Adrenal gland (tissue), 12 donors: Measurements from ENCODE around the gene ACTL10. TPM values are rescaled to one million over a fixed set of nuclear protein-coding genes. Genes with fewer than 3 reads are reported as not detected.

Source experiments
- DNase-seq, 7 donors: peaks; one replicate each; pipeline ENCODE4 v3.0.0-alpha.2; 2019 to 2020
- H3K27ac ChIP-seq, 5 donors: fragments of 200-600 bp; sonication (generic) in 4 of 5; 1 replicate in 3 of 5; 2 replicates in 2 of 5; pipeline versions ENCODE4 v1.5.1 to v1.8.0; 2016 to 2020; ENCODE audit warnings: mild to moderate bottlenecking in 1 of 5
- H3K27me3 ChIP-seq: fragments of 200-600 bp; 2 replicates; pipeline ENCODE4 v1.8.0; 2021
- H3K36me3 ChIP-seq, 2 donors: fragments of 200-600 bp; replicated peaks in 1 of 2; 1 replicate in 1 of 2; 2 replicates in 1 of 2; pipeline versions ENCODE4 v1.5.1 to v1.8.0; 2018 to 2022
- H3K4me1 ChIP-seq, 2 donors: fragments of 200-600 bp; replicated peaks in 1 of 2; 1 replicate in 1 of 2; 2 replicates in 1 of 2; pipeline versions ENCODE4 v1.5.1 to v1.8.0; 2018 to 2021
- H3K4me3 ChIP-seq, 4 donors: fragments of 200-600 bp; sonication (generic) in 3 of 4; one replicate each; pipeline ENCODE4 v1.5.1; 2016 to 2018
- H3K9me3 ChIP-seq, 3 donors: fragments of 200-600 bp; sonication (generic) in 1 of 3; replicated peaks in 1 of 3; 1 replicate in 2 of 3; 2 replicates in 1 of 3; pipeline versions ENCODE4 v1.5.1 to v1.8.0; 2016 to 2021
- CTCF ChIP-seq, 6 experiments: fragments of 450-650 bp in 4 of 6; fragments of 200-600 bp in 2 of 6; sonication (generic) in 1 of 6; IDR thresholded peaks; 1 replicate in 5 of 6; 2 replicates in 1 of 6; pipeline versions ENCODE4 v1.5.1 to v1.8.0; 2016 to 2021; ENCODE audit warnings: antibody characterized with exemption in 6 of 6, mild to moderate bottlenecking in 2 of 6, moderate library complexity in 1 of 6
- POLR2A ChIP-seq, 2 donors: fragments of 450-650 bp; IDR thresholded peaks; one replicate each; pipeline ENCODE4 v1.6.1; 2017; ENCODE audit warnings: antibody characterized with exemption in 2 of 2, mild to moderate bottlenecking in 2 of 2, moderate library complexity in 1 of 2
- WGBS, 4 donors: extraction: QIAGEN DNeasy Blood & Tissue Kit in 2 of 4; methylation state at CpG; one replicate each; pipeline versions ENCODE4 v1.1.5 to v1.1.7; 2013 to 2017; 5-methylcytosine and 5-hydroxymethylcytosine counted together
- intact Hi-C, 2 donors: fragments of 100-400 bp; cut with DNase I; formaldehyde crosslinking; loops; one replicate each; pipeline versions ENCODE4 v1.14.1 to v1.15.0; 2022 to 2023
- polyA plus RNA-seq, 3 donors: library from polyadenylated mRNA; stranded (reverse); fragments of 200-250 nt in 2 of 3; fragments of 350-450 nt in 1 of 3; fragmentation: Illumina TruSeq in 1 of 3; extraction: RNeasy Lipid Tissue Mini Kit (QIAGEN cat#74804) in 1 of 3; gene quantifications; one replicate each; pipeline ENCODE4 v1.2.3, GENCODE V29; 2013 to 2014
- total RNA-seq, 9 donors: library from RNA; depleted of rRNA in 4 of 9; stranded (reverse); fragments of >200 nt in 4 of 9; fragments of 120-200 nt in 1 of 9; fragmentation: NEBNext Ultra II Directional in 1 of 9; extraction: Animal tissue kit (Norgen Biotek cat#: 25700) in 1 of 9; gene quantifications; one replicate each; pipeline versions ENCODE4 v1.1.0 to v1.2.4, GENCODE V29; 2013 to 2023
- donor health status: healthy with polysubstance abuse.
- donor health status: Bipolar disorder and iron deficiency.
- donor health status: DM: yes; HTN: yes; CAD: no.
- donor health status: DM: no; HTN: no; CAD: no.
- donor health status: DM: no; HTN: no; CAD: no.
- donor health status: DM: yes; HTN: yes; CAD: no.

Gene ACTL10
- total and polyA plus RNA-seq, 12 donors: 0.18 to 3.1 (median 0.58) TPM

DNA sequence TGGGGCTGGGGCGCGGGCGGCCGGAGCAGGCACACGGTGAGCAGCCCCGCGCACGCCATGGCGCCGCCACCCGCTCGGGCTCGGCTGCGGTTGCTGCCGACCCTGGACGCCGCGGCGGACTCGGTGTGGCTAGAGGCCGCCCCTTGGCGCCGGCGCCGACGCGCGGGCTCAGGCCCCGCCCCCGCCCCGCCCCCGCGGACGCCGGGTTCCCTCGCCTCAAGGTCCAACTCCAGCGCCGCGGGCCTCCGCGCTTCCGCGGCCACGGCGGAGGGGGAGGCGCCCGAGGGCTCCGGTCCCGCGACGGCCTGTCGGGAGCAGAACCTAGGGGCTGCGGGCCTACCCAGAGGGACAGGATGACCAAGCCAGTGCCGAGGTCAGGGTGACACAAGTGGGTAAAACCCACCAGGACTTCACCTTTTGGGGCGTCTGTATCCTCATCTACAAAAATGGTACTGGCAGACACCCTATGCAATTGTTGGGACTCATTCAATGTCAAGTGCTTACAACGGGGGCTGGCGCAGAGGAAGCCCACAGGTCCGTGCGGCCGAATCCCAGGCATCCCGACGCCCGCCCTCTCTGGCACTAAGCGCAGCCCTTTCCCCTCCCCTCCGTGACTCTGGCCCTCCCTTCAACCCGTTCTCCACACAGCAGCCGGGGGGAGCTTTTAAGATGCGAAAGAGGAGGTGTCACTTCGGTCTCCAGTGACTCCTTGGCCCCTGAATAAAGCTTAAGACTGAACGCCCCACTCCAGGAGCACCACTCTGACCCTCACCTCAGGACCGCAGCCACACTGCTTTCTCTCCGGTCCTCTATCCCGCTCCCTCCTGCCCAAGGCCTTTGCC is 7.8 kb downstream of the ACTL10 start, which contains the start of gene NECAB3:
TSS of gene NECAB3 (minus strand) at position 135 of the 842 bp plus-strand sequence. CDS start at position 59, 76 bp downstream.
- peaks cover 34 to 44% of the 10 kb centered on the region in 2 donors for H3K4me1 ChIP-seq
- peak; percentile 83 to 90 (median 85) for DNase-seq
- H3K4me3 ChIP-seq: peak within 1 kb of the TSS; percentile 11 to 97 (median 52)
- WGBS, 4 donors: 2 to 7% (median 4%) methylated on average over 14 to 73 of the region's 73 CpGs
- intact Hi-C loops: no loop called here
- H3K9me3 ChIP-seq: no peaks in the 10 kb centered on the region
- H3K27me3 ChIP-seq: no peaks in the 10 kb centered on the region
- H3K27ac ChIP-seq: peak within 1 kb of the TSS; percentile 89 to 97 (median 95)
- TF ChIP-seq CTCF (IDR thresholded peaks at IDR 0.05) (no peak), POLR2A (IDR thresholded peaks at IDR 0.05) (peak; percentile 38 to 83)
- peaks cover 0 to 24% of the 10 kb centered on the region in 2 donors for H3K36me3 ChIP-seq

DNA sequence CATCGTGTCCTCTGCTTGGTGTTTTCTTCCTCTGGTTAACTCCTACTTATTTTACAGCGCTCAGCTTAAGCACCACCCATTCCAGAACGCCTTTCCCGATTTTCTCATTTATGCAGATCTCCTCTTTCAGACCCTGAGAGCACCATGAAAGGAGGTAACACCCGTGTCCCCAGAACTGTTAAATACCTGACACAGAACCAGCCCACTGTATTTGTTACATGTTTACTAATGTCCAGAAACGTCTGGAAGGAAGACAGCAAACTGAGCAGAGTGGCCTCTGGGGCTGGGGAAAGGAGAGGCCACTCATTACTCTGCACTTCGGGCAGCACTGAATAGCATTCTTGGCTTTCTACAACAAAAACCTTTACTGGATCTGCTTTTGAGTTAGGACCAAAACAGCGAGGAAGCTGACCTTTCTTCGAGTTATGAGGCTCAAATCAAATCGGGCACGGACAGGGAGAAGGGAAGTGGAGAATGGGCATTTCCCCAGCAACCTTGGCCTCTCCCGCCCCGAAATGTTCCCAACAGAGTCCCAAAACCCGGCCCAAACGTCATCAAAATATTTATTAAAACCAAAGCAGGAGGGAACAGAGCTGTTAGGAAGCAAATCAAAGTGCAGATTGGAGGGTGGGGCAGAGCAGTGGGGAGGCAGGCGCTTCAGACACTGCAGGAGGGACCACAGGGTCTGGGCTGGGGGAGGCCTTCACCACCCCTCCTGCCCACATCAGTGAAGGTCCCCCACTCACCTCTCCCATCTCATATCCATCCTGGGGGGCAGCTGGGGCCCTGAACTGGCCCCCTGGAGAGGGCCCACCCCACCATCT is 8.6 kb downstream of the ACTL10 start:
- TF ChIP-seq POLR2A (IDR thresholded peaks at IDR 0.05): peak in 1 of 2 donors; percentile 22
- TF ChIP-seq CTCF (IDR thresholded peaks at IDR 0.05): no peak
- peak overlapping the region in 1 of 4 donors; percentile 97 for H3K4me3 ChIP-seq
- no peaks in the 10 kb centered on the region for H3K27me3 ChIP-seq
- DNase-seq: peak; percentile 58 to 89 (median 77)
- H3K9me3 ChIP-seq: no peaks in the 10 kb centered on the region
- peak overlapping the region; percentile 89 to 97 (median 95) for H3K27ac ChIP-seq
- H3K4me1 ChIP-seq: peaks cover 34 to 44% of the 10 kb centered on the region in 2 donors
- intact Hi-C loops: no loop called here
- WGBS, 4 donors: 21 to 24% (median 23%) methylated on average over 16 of the region's 16 CpGs
- peaks cover 0 to 17% of the 10 kb centered on the region in 2 donors for H3K36me3 ChIP-seq

GRCh38 chr20:33676121-33676520 is 9.4 kb downstream of the ACTL10 start:
- WGBS, 4 donors: 77 to 87% (median 80%) methylated on average over 3 to 11 of the region's 11 CpGs
- Histone ChIP-seq H3K4me1 (peaks cover 34 to 44% of the 10 kb centered on the region in 2 donors), H3K9me3 (no peaks in the 10 kb centered on the region), H3K27me3 (no peaks in the 10 kb centered on the region), H3K36me3 (peaks cover 0 to 9% of the 10 kb centered on the region in 2 donors), H3K27ac (peak overlapping the region; percentile 89 to 97 (median 95)), H3K4me3 (no peak overlapping the region)
- no peak for DNase-seq
- TF ChIP-seq POLR2A (IDR thresholded peaks at IDR 0.05): no peak
- TF ChIP-seq CTCF (IDR thresholded peaks at IDR 0.05): no peak
- intact Hi-C loops: no loop called here
